Upper lobe of left lung (tissue), 4 donors: ENCODE data around the gene ARPP19.

ENCODE experiments used
- CTCF ChIP-seq, 6 experiments: fragments of 450-650 bp in 4 of 6; fragments of 200-600 bp in 2 of 6; sonication (generic) in 2 of 6; IDR thresholded peaks; one replicate each; pipeline ENCODE4 v1.5.1; 2016 to 2019; ENCODE audit warnings: antibody characterized with exemption in 6 of 6
- POLR2A ChIP-seq, 4 donors: fragments of 450-650 bp; IDR thresholded peaks; one replicate each; pipeline ENCODE4 v1.5.1; 2016 to 2017; ENCODE audit warnings: antibody characterized with exemption in 4 of 4, mild to moderate bottlenecking in 2 of 4
- POLR2AphosphoS5 ChIP-seq, 2 donors: sonication (generic); formaldehyde crosslinking; IDR thresholded peaks; one replicate each; pipeline ENCODE4 v1.5.1; 2017; ENCODE audit warnings: antibody characterized with exemption in 2 of 2

DNA sequence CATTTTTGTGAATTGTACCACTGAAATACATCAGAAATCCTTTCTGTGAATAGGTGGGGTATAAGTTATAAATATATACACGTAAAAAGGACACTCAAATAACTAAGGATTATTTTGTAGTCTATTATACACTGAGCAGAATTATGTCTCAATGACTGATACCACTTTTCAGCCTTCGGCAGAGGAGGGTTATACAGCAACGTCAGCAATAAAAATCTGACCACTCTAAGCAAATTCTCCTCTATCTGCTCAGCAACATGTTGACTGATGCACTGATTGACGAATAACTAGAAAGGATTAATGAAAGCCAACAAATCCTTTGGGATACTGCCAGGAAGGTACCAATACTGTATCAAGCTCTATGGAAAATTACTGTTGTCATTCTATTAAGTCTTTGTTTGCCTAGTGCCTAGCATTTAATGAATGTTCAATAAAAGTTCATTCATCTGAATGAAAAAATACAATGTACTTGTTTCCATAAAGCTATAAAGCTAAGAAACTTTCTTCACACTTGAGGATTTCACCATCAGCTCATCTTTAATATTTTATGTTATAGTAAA is 5.2 kb downstream of the ARPP19 start:
- TF ChIP-seq POLR2A (IDR thresholded peaks at IDR 0.05) (no peak), CTCF (IDR thresholded peaks at IDR 0.05) (no peak), POLR2AphosphoS5 (IDR thresholded peaks at IDR 0.05) (no peak)
